Measurements from ENCODE around the gene TCEAL9. TPM values are rescaled to one million over a fixed set of nuclear protein-coding genes. Genes with fewer than 3 reads are reported as not detected.

Gene TCEAL9
- total RNA-seq, 2 experiments from 2014 or later, result 2.0 TPM; not detected in 1

DNA sequence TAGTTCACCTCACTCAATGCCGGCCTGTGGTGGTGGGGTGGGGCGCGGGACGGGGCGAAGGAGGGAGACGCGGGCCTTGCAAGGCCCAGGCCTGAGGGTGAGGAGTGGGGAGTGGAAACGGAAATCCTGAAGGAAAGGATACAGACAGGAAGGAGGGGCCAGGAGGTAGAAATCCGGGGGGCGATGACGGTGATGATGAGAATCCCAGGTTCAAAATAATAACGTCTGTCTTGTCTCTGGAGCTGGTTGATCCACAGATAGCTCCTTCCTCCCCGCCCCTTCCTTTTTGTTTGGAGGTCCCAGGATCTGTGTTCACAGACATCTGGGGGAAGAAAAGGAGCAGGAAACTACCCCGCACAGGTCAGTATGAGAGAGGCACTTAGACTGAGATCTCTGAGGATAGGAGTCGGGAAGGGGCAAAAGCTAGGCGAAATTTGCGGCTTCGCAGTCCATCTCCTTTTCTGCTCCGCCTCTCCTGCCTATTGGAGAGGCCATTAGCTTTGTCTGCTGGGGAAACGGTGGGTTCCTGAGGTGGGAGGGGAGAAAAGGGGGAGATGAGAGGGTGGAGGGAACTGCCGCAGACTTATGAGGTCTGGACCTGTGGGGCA, 25.5 kb upstream of the TCEAL9 start:
- Histone ChIP-seq H3K9me3 (ENCODE audit: low read length) (no peaks in the 10 kb centered on the region), H3K4me2 (ENCODE audit: low read length) (no peak overlapping the region), H4K20me1 (ENCODE audit: insufficient read depth, low read length) (no peaks in the 10 kb centered on the region), H3K27ac (ENCODE audit: low read depth, low read length, poor library complexity, severe bottlenecking) (no peak overlapping the region), H2AFZ (ENCODE audit: low read length) (no peak overlapping the region), H3K9me2 (ENCODE audit: insufficient read depth, low read length) (no peaks in the 10 kb centered on the region), H3K4me3 (ENCODE audit: low read depth, low read length, poor library complexity, severe bottlenecking) (no peak overlapping the region), H3K36me3 (ENCODE audit: insufficient read depth, low read length) (no peaks in the 10 kb centered on the region), H3K79me2 (ENCODE audit: insufficient read depth, low read depth, low read length) (no peaks in the 10 kb centered on the region), H3K4me1 (ENCODE audit: insufficient read depth, low read length, poor library complexity, severe bottlenecking) (no peaks in the 10 kb centered on the region)
- ChIA-PET POLR2A (no interaction called here), CTCF (ENCODE audit: unreplicated experiment) (no interaction called here)
- intact Hi-C loops (cut with micrococcal nuclease; ENCODE audit: unreplicated experiment), result no loop called here
- no TSS peak for BruUV-seq (replicated peaks)
- TF ChIP-seq, protein P1, sequence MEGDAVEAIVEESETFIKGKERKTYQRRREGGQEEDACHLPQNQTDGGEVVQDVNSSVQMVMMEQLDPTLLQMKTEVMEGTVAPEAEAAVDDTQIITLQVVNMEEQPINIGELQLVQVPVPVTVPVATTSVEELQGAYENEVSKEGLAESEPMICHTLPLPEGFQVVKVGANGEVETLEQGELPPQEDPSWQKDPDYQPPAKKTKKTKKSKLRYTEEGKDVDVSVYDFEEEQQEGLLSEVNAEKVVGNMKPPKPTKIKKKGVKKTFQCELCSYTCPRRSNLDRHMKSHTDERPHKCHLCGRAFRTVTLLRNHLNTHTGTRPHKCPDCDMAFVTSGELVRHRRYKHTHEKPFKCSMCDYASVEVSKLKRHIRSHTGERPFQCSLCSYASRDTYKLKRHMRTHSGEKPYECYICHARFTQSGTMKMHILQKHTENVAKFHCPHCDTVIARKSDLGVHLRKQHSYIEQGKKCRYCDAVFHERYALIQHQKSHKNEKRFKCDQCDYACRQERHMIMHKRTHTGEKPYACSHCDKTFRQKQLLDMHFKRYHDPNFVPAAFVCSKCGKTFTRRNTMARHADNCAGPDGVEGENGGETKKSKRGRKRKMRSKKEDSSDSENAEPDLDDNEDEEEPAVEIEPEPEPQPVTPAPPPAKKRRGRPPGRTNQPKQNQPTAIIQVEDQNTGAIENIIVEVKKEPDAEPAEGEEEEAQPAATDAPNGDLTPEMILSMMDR (conservative IDR thresholded peaks at IDR 0.05; ENCODE audit: low read length), result no peak
- TF ChIP-seq EZH2phosphoT487 (IDR thresholded peaks at IDR 0.05; ENCODE audit: borderline replicate concordance, low read depth, low read length), result no peak
- no peak for DNase-seq (ENCODE audit: low spot score)

DNA sequence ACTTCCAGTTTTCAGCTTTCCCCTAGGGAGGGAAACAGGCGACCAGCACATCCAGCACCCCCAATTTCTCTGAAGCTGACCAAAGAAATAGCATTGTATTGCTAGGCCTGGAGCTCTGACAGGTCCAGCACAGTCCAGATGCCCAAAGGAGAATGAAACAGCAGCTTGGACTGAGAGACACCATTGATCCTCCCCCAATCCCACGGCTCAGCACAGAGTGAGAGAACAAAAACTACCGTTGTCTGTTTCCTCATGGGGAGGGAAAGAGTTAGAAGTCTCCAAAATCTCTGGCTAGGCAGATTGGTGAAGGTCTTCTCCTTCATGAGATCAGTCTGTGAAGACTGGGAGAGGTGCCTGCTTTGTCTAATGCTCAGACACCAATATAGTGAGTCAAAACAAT, 17.6 kb upstream of the TCEAL9 start:
- POLR2A ChIA-PET, result interaction anchor here (0.7 kb wide), 1 partner anchor 11 kb away, joined by 3 read pairs; no protein-coding TSS in a partner anchor
- Histone ChIP-seq H3K4me1 (ENCODE audit: insufficient read depth, low read length, poor library complexity, severe bottlenecking) (no peaks in the 10 kb centered on the region), H3K79me2 (ENCODE audit: insufficient read depth, low read depth, low read length) (no peaks in the 10 kb centered on the region), H3K9me2 (ENCODE audit: insufficient read depth, low read length) (no peaks in the 10 kb centered on the region), H3K9me3 (ENCODE audit: low read length) (no peaks in the 10 kb centered on the region), H3K27ac (ENCODE audit: low read depth, low read length, poor library complexity, severe bottlenecking) (no peak overlapping the region), H2AFZ (ENCODE audit: low read length) (no peak overlapping the region), H3K36me3 (ENCODE audit: insufficient read depth, low read length) (no peaks in the 10 kb centered on the region), H3K4me2 (ENCODE audit: low read length) (no peak overlapping the region), H3K4me3 (ENCODE audit: low read depth, low read length, poor library complexity, severe bottlenecking) (no peak overlapping the region), H4K20me1 (ENCODE audit: insufficient read depth, low read length) (no peaks in the 10 kb centered on the region)
- DNase-seq (ENCODE audit: low spot score), result no peak
- TF ChIP-seq EZH2phosphoT487 (IDR thresholded peaks at IDR 0.05; ENCODE audit: borderline replicate concordance, low read depth, low read length), result no peak
- TF ChIP-seq, protein P1 (conservative IDR thresholded peaks at IDR 0.05; ENCODE audit: low read length), result no peak
- CTCF ChIA-PET (ENCODE audit: unreplicated experiment), result no interaction called here
- BruUV-seq (replicated peaks), result no TSS peak
- intact Hi-C loops (cut with micrococcal nuclease; ENCODE audit: unreplicated experiment), result no loop called here

DNA sequence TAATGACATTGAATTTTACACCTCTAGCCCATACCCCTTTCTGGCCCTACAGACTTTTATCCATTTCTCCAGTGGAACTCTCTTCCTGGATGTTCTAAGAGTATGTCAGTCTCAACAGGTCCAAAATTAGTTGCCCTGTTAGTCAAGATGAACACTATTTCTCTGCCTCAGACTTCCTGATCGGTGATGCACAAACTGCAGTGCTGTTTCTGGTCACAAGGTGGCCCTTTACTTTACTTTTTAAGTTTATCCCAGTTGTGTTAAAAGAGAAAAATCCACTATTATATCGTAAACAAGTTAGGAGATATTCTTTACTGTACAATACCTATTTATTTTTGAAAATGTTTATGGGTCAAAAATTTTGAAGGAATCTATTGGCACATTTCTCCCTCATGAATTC, 13.2 kb upstream of the TCEAL9 start:
- Histone ChIP-seq H4K20me1 (ENCODE audit: insufficient read depth, low read length) (no peaks in the 10 kb centered on the region), H3K79me2 (ENCODE audit: insufficient read depth, low read depth, low read length) (no peaks in the 10 kb centered on the region), H3K4me1 (ENCODE audit: insufficient read depth, low read length, poor library complexity, severe bottlenecking) (no peaks in the 10 kb centered on the region), H3K9me3 (ENCODE audit: low read length) (no peaks in the 10 kb centered on the region), H2AFZ (ENCODE audit: low read length) (no peak overlapping the region; the same call in 1 of the 2 replicates), H3K9me2 (ENCODE audit: insufficient read depth, low read length) (no peaks in the 10 kb centered on the region), H3K4me3 (ENCODE audit: low read depth, low read length, poor library complexity, severe bottlenecking) (no peak overlapping the region), H3K36me3 (ENCODE audit: insufficient read depth, low read length) (no peaks in the 10 kb centered on the region), H3K4me2 (ENCODE audit: low read length) (no peak overlapping the region), H3K27ac (ENCODE audit: low read depth, low read length, poor library complexity, severe bottlenecking) (no peak overlapping the region)
- CTCF ChIA-PET (ENCODE audit: unreplicated experiment), result no interaction called here
- BruUV-seq (replicated peaks), result no TSS peak
- POLR2A ChIA-PET, result no interaction called here
- TF ChIP-seq, protein P1 (conservative IDR thresholded peaks at IDR 0.05; ENCODE audit: low read length), result peak; percentile 74
- no peak for TF ChIP-seq EZH2phosphoT487 (IDR thresholded peaks at IDR 0.05; ENCODE audit: borderline replicate concordance, low read depth, low read length)
- intact Hi-C loops (cut with micrococcal nuclease; ENCODE audit: unreplicated experiment), result loop anchor here (1.0 kb wide), 1 partner anchor 121 kb away; no protein-coding TSS in a partner anchor
- peak; percentile 33 for DNase-seq (ENCODE audit: low spot score)
